ENCODE data around the gene EAPP. TPM values are rescaled to one million over a fixed set of nuclear protein-coding genes. Genes with fewer than 3 reads are reported as not detected.
"Not testable (repeated sequence)": the region's sequence is repeated elsewhere in the genome, so short reads cannot be mapped to it uniquely, and the experiment has no call there.

Gene EAPP
- total RNA-seq, 1 donor from 2014 or later, result 27.0 TPM

GRCh38 chr14:34482463-34482862 lies 57.0 kb downstream of the EAPP start:
- TF ChIP-seq CTCF (IDR thresholded peaks at IDR 0.05), result no peak
- H3K9me3 Mint-ChIP-seq (ENCODE audit: low read depth), result no peaks in the 10 kb centered on the region
- no peak overlapping the region for H3K4me3 Mint-ChIP-seq (ENCODE audit: unreplicated experiment)
- H3K27me3 Mint-ChIP-seq (ENCODE audit: low read depth), result no peaks in the 10 kb centered on the region
- H3K27ac Mint-ChIP-seq (ENCODE audit: unreplicated experiment), result no peak overlapping the region
- no peak for DNase-seq (ENCODE audit: low spot score)
- H3K4me1 Mint-ChIP-seq (ENCODE audit: low read depth), result no peaks in the 10 kb centered on the region
- H3K36me3 Mint-ChIP-seq (ENCODE audit: low read depth), result no peaks in the 10 kb centered on the region

- no peak for DNase-seq (ENCODE audit: low spot score)
- no peak for TF ChIP-seq CTCF (IDR thresholded peaks at IDR 0.05)
- Mint-ChIP-seq H3K36me3 (ENCODE audit: low read depth) (no peaks in the 10 kb centered on the region), H3K4me3 (ENCODE audit: unreplicated experiment) (no peak overlapping the region), H3K9me3 (ENCODE audit: low read depth) (no peaks in the 10 kb centered on the region), H3K27ac (ENCODE audit: unreplicated experiment) (no peak overlapping the region), H3K4me1 (ENCODE audit: low read depth) (no peaks in the 10 kb centered on the region), H3K27me3 (ENCODE audit: low read depth) (no peaks in the 10 kb centered on the region)
Measured at GRCh38 chr14:34479694-34480093, 59.8 kb downstream of the EAPP start.

- Mint-ChIP-seq H3K27ac (ENCODE audit: unreplicated experiment) (no peak overlapping the region), H3K4me3 (ENCODE audit: unreplicated experiment) (no peak overlapping the region), H3K9me3 (ENCODE audit: low read depth) (no peaks in the 10 kb centered on the region), H3K36me3 (ENCODE audit: low read depth) (no peaks in the 10 kb centered on the region), H3K27me3 (ENCODE audit: low read depth) (no peaks in the 10 kb centered on the region), H3K4me1 (ENCODE audit: low read depth) (no peaks in the 10 kb centered on the region)
- no peak for DNase-seq (ENCODE audit: low spot score)
- no peak for TF ChIP-seq CTCF (IDR thresholded peaks at IDR 0.05)
Measured at GRCh38 chr14:34478261-34478660, 61.2 kb downstream of the EAPP start.

GRCh38 chr14:34476036-34476435 lies 63.5 kb downstream of the EAPP start:
- H3K27ac Mint-ChIP-seq (ENCODE audit: unreplicated experiment); H3K27me3 Mint-ChIP-seq (ENCODE audit: low read depth); H3K4me3 Mint-ChIP-seq (ENCODE audit: unreplicated experiment); H3K4me1 Mint-ChIP-seq (ENCODE audit: low read depth); H3K36me3 Mint-ChIP-seq (ENCODE audit: low read depth); H3K9me3 Mint-ChIP-seq (ENCODE audit: low read depth); DNase-seq (ENCODE audit: low spot score): not testable (repeated sequence)

GRCh38 chr14:34475163-34475562 lies 64.3 kb downstream of the EAPP start:
- no peak for TF ChIP-seq CTCF (IDR thresholded peaks at IDR 0.05)
- Mint-ChIP-seq H3K36me3 (ENCODE audit: low read depth) (no peaks in the 10 kb centered on the region), H3K4me1 (ENCODE audit: low read depth) (no peaks in the 10 kb centered on the region), H3K9me3 (ENCODE audit: low read depth) (no peaks in the 10 kb centered on the region), H3K27ac (ENCODE audit: unreplicated experiment) (no peak overlapping the region), H3K4me3 (ENCODE audit: unreplicated experiment) (no peak overlapping the region), H3K27me3 (ENCODE audit: low read depth) (no peaks in the 10 kb centered on the region)
- no peak for DNase-seq (ENCODE audit: low spot score)

GRCh38 chr14:34474187-34474679 lies 65.3 kb downstream of the EAPP start:
- no peaks in the 10 kb centered on the region for H3K27me3 Mint-ChIP-seq (ENCODE audit: low read depth)
- H3K9me3 Mint-ChIP-seq (ENCODE audit: low read depth), result no peaks in the 10 kb centered on the region
- no peak overlapping the region for H3K27ac Mint-ChIP-seq (ENCODE audit: unreplicated experiment)

More at GRCh38 chr14:34474187-34474679, 65.3 kb downstream of the EAPP start:
- DNase-seq (ENCODE audit: low spot score), result no peak
- no peaks in the 10 kb centered on the region for H3K36me3 Mint-ChIP-seq (ENCODE audit: low read depth)
- H3K4me3 Mint-ChIP-seq (ENCODE audit: unreplicated experiment), result no peak overlapping the region
- no peaks in the 10 kb centered on the region for H3K4me1 Mint-ChIP-seq (ENCODE audit: low read depth)
- no peak for TF ChIP-seq CTCF (IDR thresholded peaks at IDR 0.05)

Data from chondrocyte (in vitro differentiated cells).